ENCODE measurements around the gene PPFIA3.

GRCh38 chr19:49142866-49143335 lies 23.6 kb downstream of the PPFIA3 start:
- TF ChIP-seq CHD1 (IDR thresholded peaks at IDR 0.05; ENCODE audit: low read depth, low read length) (no peak), POLR2A (IDR thresholded peaks at IDR 0.05; ENCODE audit: low read depth, low read length) (no peak), FOS (IDR thresholded peaks at IDR 0.05; ENCODE audit: low read depth, low read length) (no peak), MAFK (IDR thresholded peaks at IDR 0.05; ENCODE audit: low read depth, low read length) (no peak), SMC3 (IDR thresholded peaks at IDR 0.05; ENCODE audit: low read depth, low read length) (no peak)
- TF ChIP-seq, protein P1, sequence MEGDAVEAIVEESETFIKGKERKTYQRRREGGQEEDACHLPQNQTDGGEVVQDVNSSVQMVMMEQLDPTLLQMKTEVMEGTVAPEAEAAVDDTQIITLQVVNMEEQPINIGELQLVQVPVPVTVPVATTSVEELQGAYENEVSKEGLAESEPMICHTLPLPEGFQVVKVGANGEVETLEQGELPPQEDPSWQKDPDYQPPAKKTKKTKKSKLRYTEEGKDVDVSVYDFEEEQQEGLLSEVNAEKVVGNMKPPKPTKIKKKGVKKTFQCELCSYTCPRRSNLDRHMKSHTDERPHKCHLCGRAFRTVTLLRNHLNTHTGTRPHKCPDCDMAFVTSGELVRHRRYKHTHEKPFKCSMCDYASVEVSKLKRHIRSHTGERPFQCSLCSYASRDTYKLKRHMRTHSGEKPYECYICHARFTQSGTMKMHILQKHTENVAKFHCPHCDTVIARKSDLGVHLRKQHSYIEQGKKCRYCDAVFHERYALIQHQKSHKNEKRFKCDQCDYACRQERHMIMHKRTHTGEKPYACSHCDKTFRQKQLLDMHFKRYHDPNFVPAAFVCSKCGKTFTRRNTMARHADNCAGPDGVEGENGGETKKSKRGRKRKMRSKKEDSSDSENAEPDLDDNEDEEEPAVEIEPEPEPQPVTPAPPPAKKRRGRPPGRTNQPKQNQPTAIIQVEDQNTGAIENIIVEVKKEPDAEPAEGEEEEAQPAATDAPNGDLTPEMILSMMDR (conservative IDR thresholded peaks at IDR 0.05; ENCODE audit: low read depth, low read length), result no peak
